ENCODE data around the gene ZNF396.

ZNF396 gene

DNA sequence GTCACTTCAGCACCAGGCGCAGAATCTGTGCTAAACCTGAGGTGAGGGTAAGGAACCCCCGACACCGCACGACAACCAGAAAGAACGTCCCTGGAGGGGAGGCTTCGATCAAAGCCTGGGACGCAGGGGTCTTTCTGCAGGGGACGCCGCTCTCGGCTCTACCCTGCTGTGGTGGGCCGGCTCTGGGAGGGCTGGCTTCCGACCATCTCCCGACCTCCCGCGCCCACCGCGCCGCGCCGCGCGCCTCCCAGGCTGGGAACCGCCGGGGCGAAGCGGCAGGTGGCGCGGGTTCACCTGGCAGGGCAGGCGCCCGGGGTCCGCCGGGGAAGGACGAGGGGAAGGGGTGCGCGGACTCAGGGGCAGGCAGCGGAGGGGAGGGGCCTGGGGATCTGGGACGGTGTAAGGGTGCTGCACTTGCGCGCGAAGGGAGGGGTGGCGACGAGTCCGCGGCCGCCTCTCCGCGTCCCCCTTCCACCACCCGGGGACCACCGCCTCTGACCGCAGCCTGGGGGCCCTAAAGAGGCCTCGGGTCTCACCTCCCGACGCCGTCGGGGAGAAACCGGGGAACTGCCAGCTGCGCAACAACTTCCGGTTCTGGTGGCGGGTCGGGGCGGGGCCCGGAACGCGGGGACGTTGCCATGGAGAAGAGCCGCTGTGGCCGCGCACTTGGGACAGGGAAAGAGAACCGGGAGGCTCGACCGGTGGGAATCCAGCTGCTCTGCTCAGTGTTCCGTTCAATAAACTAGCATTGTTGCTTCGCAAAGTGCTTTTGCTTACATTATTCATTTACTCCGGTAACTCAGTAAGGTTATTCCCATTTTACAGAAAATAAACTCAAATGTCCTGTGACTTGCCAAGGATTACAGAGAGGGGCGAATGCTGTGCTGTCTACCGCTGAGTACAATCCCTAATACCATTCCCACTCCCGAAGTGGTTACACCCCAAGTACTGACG is at the start of gene ZNF396:
Gene ZNF396 (minus strand): TSS at position 596 of the 954 bp plus-strand sequence. CDS start 3,045 bp downstream, outside the sequence.
- no peaks in the 10 kb centered on the region for H3K9me3 ChIP-seq (ENCODE audit: control insufficient read depth, insufficient read depth, low read depth, low read length)
- H3K4me3 ChIP-seq (ENCODE audit: low read depth, low read length), result peak within 1 kb of the TSS; percentile 93
- peaks cover 3% of the 10 kb centered on the region; the same call in 1 of the 2 replicates for H3K4me1 ChIP-seq (ENCODE audit: control insufficient read depth, insufficient read depth, low read length)
- H3K27me3 ChIP-seq (ENCODE audit: control insufficient read depth, insufficient read depth, low read length), result peaks cover 7% of the 10 kb centered on the region; the same call in 1 of the 2 replicates
- no peaks in the 10 kb centered on the region for H3K36me3 ChIP-seq (ENCODE audit: control insufficient read depth, insufficient read depth, low read length)
- H3K27ac ChIP-seq (ENCODE audit: low read depth, low read length), result no peak within 1 kb of the TSS
- peak within 1 kb of the TSS; percentile 66 for H3K9ac ChIP-seq (ENCODE audit: low read length)

DNA sequence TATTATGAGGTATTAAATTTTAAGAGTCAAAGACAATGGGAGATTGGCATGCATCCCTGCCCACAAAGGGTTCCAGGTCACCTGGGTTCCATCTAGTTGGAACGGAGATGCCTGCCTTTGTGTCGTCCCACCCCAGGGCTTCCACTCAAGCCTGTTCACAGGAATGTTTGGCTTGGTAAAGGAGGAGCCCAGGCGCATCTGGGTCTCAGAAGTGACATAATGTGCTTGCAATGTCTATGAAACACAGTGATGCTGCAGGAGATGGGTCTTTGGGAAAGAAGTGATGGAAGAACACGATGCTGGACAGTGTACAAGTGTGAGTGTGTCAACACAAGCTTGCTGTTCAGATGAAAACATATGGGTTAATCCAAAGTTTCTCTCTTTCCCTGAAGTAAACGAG is 49.6 kb upstream of the ZNF396 start:
- Histone ChIP-seq H3K4me3 (ENCODE audit: low read depth, low read length) (no peak overlapping the region), H3K9me3 (ENCODE audit: control insufficient read depth, insufficient read depth, low read depth, low read length) (no peaks in the 10 kb centered on the region), H3K27ac (ENCODE audit: low read depth, low read length) (no peak overlapping the region), H3K36me3 (ENCODE audit: control insufficient read depth, insufficient read depth, low read length) (no peaks in the 10 kb centered on the region), H3K4me1 (ENCODE audit: control insufficient read depth, insufficient read depth, low read length) (peaks cover 10% of the 10 kb centered on the region; the same call in 1 of the 2 replicates), H3K27me3 (ENCODE audit: control insufficient read depth, insufficient read depth, low read length) (no peaks in the 10 kb centered on the region), H3K9ac (ENCODE audit: low read length) (no peak overlapping the region)

DNA sequence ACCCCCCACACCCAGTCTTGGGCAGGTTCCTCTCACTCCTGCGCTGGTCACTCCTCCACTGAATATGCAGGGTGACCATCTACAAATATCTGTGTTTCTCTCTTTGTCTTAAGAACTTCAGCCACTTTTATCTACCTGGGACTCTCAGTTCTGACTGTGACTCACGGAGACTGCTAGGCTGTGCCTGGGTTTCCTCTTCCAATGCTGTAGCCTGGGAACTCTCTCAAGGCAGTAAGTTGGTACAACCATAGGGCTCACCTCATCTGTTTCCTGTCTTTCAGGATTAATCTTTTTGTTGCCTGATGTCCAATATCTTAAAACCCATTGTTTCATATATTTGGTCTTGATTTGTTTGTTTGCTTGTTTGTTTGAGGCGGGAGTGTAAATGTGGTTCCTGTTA is 47.2 kb upstream of the ZNF396 start:
- H3K4me1 ChIP-seq (ENCODE audit: control insufficient read depth, insufficient read depth, low read length), result peaks cover 10% of the 10 kb centered on the region; the same call in 1 of the 2 replicates
- 0 out of 2 replicates have a peak, but pooled peaks cover 3% of the 10 kb centered on the region for H3K9me3 ChIP-seq (ENCODE audit: control insufficient read depth, insufficient read depth, low read depth, low read length)
- H3K27ac ChIP-seq (ENCODE audit: low read depth, low read length), result no peak overlapping the region
- no peak overlapping the region for H3K4me3 ChIP-seq (ENCODE audit: low read depth, low read length)
- H3K9ac ChIP-seq (ENCODE audit: low read length), result no peak overlapping the region
- H3K27me3 ChIP-seq (ENCODE audit: control insufficient read depth, insufficient read depth, low read length), result no peaks in the 10 kb centered on the region
- H3K36me3 ChIP-seq (ENCODE audit: control insufficient read depth, insufficient read depth, low read length), result no peaks in the 10 kb centered on the region

DNA sequence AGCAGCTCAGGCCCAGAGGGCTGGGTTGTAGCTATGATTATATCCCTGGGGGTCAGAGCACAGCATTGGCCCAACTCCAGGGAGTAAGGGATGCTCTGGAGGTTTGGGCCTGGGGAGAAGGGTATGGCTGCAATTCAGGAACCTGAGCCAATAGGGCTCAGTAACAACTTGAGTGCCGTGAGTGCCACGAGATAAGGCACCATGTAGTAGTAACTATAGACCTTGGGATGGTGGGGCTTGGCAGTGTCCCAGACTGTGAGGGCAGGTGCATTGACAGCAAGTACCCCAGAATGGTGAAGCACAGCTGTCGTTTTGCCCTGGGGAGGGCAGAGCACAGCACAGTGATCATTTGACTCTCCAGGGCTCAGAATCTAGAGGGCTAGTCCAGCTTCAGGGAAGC is 45.1 kb upstream of the ZNF396 start:
- no peaks in the 10 kb centered on the region for H3K36me3 ChIP-seq (ENCODE audit: control insufficient read depth, insufficient read depth, low read length)
- H3K27ac ChIP-seq (ENCODE audit: low read depth, low read length), result no peak overlapping the region
- H3K4me1 ChIP-seq (ENCODE audit: control insufficient read depth, insufficient read depth, low read length), result peaks cover 10% of the 10 kb centered on the region; the same call in 1 of the 2 replicates
- no peaks in the 10 kb centered on the region for H3K27me3 ChIP-seq (ENCODE audit: control insufficient read depth, insufficient read depth, low read length)
- H3K9me3 ChIP-seq (ENCODE audit: control insufficient read depth, insufficient read depth, low read depth, low read length), result peaks cover 19% of the 10 kb centered on the region
- no peak overlapping the region for H3K9ac ChIP-seq (ENCODE audit: low read length)
- H3K4me3 ChIP-seq (ENCODE audit: low read depth, low read length), result no peak overlapping the region

DNA sequence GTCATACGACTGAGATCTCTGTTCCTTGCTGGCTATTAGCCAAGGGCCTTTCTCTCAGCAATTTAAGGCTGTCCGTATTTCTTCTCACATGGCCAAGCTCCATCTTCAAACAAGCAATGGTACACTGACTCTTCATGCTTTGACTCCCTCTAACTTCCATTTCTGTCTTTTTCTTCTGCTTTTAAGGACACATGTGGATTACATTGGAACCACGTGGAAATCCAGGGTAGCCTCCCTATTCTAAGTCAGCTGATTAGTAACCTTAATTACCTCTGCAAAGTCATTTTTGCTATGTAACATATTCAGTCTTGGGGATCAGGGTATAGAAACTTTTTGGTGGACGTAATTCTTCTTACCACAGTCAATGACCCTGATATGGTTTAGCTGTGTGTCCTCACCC is 41.5 kb upstream of the ZNF396 start:
- H3K36me3 ChIP-seq (ENCODE audit: control insufficient read depth, insufficient read depth, low read length), result no peaks in the 10 kb centered on the region

DNA sequence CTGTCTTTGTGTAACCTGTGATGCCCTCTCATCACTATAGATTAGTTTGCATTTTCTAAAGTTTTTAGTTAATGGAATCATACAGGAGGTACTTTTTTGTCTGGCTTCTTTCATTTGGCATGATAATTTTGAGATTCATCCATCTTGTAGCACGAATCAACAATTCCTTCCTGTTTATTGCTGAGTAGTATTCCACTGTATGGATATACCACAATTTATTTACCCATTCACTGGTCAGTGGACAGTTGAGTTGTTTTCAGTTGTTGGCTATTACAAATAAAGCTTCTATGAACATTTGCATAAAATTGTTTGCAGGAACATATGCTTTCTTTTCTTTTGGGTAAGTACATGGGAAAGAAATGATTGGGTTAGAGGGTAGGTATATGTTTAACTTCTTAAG is 40.1 kb upstream of the ZNF396 start:
- no peaks in the 10 kb centered on the region for H3K27me3 ChIP-seq (ENCODE audit: control insufficient read depth, insufficient read depth, low read length)
- H3K9me3 ChIP-seq (ENCODE audit: control insufficient read depth, insufficient read depth, low read depth, low read length), result peaks cover 23% of the 10 kb centered on the region
- no peak overlapping the region for H3K9ac ChIP-seq (ENCODE audit: low read length)
- no peak overlapping the region for H3K27ac ChIP-seq (ENCODE audit: low read depth, low read length)
- peaks cover 3% of the 10 kb centered on the region; the same call in 1 of the 2 replicates for H3K4me1 ChIP-seq (ENCODE audit: control insufficient read depth, insufficient read depth, low read length)
- H3K4me3 ChIP-seq (ENCODE audit: low read depth, low read length), result no peak overlapping the region
- no peaks in the 10 kb centered on the region for H3K36me3 ChIP-seq (ENCODE audit: control insufficient read depth, insufficient read depth, low read length)

More for the DNA sequence above, 41.5 kb upstream of the ZNF396 start:
- H3K27me3 ChIP-seq (ENCODE audit: control insufficient read depth, insufficient read depth, low read length), result no peaks in the 10 kb centered on the region
- no peak overlapping the region for H3K4me3 ChIP-seq (ENCODE audit: low read depth, low read length)
- peaks cover 23% of the 10 kb centered on the region for H3K9me3 ChIP-seq (ENCODE audit: control insufficient read depth, insufficient read depth, low read depth, low read length)
- 0 out of 2 replicates have a peak, but pooled peaks cover 4% of the 10 kb centered on the region for H3K4me1 ChIP-seq (ENCODE audit: control insufficient read depth, insufficient read depth, low read length)
- H3K27ac ChIP-seq (ENCODE audit: low read depth, low read length), result no peak overlapping the region
- H3K9ac ChIP-seq (ENCODE audit: low read length), result no peak overlapping the region

DNA sequence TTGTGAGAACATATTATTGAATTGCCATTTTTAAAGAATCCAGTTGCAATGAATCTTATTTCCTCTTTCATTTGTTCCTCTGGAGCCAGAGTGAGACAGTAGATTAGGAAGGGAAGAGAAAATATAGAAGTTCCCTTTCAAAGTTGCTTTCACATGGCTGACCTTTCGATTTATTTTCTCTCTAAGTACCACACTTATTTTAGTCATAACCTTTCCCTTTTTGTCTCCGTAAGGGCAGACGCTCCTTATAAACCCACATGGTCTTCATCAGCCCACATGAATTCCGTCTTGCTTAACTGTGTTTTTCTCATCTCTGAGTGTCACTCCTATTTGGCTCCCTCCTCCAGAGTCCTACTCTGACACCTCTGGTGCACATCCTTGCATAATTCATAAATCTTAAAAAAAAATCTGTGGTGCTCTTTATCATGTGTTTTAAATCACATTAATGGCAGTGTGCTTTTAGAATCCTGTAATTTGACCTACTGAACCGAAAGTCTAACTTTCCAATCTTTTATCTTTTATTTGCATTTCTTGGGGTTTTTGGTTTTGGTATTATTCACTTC is 38.5 kb upstream of the ZNF396 start:
- no peaks in the 10 kb centered on the region for H3K36me3 ChIP-seq (ENCODE audit: control insufficient read depth, insufficient read depth, low read length)
- H3K4me1 ChIP-seq (ENCODE audit: control insufficient read depth, insufficient read depth, low read length), result peaks cover 3% of the 10 kb centered on the region; the same call in 1 of the 2 replicates
- no peak overlapping the region for H3K27ac ChIP-seq (ENCODE audit: low read depth, low read length)
- H3K9ac ChIP-seq (ENCODE audit: low read length), result no peak overlapping the region
- H3K27me3 ChIP-seq (ENCODE audit: control insufficient read depth, insufficient read depth, low read length), result no peaks in the 10 kb centered on the region
- H3K4me3 ChIP-seq (ENCODE audit: low read depth, low read length), result no peak overlapping the region
- H3K9me3 ChIP-seq (ENCODE audit: control insufficient read depth, insufficient read depth, low read depth, low read length), result peaks cover 23% of the 10 kb centered on the region

DNA sequence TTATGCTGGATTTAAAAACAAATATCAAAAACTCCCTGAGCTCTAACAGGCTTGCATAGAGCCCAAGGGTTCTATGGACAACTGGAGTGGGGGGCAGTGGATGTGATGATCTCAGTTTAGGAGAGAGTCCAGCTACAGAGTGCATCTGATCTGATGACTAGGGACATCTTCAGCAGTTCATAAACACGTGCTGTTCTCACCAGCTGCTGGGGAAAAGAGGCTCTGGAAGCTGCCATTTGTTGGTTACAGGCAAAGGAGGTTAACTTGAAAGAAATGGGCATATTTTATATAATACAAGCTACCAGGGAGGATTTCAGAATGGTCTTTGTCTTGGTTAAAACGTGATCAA is 36.0 kb upstream of the ZNF396 start:
- no peaks in the 10 kb centered on the region for H3K27me3 ChIP-seq (ENCODE audit: control insufficient read depth, insufficient read depth, low read length)
- H3K27ac ChIP-seq (ENCODE audit: low read depth, low read length), result no peak overlapping the region
- no peaks in the 10 kb centered on the region for H3K36me3 ChIP-seq (ENCODE audit: control insufficient read depth, insufficient read depth, low read length)
- no peak overlapping the region for H3K4me3 ChIP-seq (ENCODE audit: low read depth, low read length)
- peaks cover 10% of the 10 kb centered on the region for H3K9me3 ChIP-seq (ENCODE audit: control insufficient read depth, insufficient read depth, low read depth, low read length)
- H3K4me1 ChIP-seq (ENCODE audit: control insufficient read depth, insufficient read depth, low read length), result peaks cover 3% of the 10 kb centered on the region; the same call in 1 of the 2 replicates
- no peak overlapping the region for H3K9ac ChIP-seq (ENCODE audit: low read length)

DNA sequence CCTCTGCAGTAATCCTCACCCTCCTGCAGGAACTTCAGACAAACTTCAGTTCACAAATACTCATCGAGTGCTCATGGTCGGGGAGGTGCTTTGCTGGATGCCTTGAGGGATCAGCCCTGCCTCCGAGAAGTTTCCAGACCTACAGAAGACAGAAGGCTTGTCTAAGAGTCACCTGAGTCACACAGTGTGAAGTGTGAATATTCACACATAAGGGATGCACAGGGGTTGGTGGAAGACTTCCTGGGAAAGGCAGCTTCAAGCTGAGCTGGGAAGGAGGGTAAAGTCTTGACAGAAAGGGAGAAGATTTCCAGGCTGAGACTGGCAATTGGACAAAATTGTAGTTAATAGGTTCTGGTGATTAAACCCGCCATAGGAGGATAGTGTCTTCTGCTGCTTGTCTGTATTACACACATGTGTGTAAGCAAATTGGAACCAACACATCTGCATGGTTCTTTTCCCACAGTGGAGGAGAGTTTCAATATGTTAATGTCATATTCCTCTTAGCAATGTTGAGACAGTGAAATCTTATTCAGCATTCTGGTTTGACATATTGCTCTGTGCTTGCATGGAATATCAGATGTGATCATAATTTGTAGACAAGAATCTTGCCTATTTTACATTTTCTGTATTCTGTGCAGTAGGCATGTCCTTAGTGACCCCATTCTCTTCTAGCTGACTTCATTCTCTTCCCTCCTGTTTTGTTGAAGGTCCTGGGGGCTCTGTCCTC is 34.7 kb upstream of the ZNF396 start:
- no peak overlapping the region for H3K27ac ChIP-seq (ENCODE audit: low read depth, low read length)
- H3K36me3 ChIP-seq (ENCODE audit: control insufficient read depth, insufficient read depth, low read length), result no peaks in the 10 kb centered on the region
- peaks cover 3% of the 10 kb centered on the region; the same call in 1 of the 2 replicates for H3K4me1 ChIP-seq (ENCODE audit: control insufficient read depth, insufficient read depth, low read length)
- H3K9ac ChIP-seq (ENCODE audit: low read length), result no peak overlapping the region
- no peak overlapping the region for H3K4me3 ChIP-seq (ENCODE audit: low read depth, low read length)
- H3K9me3 ChIP-seq (ENCODE audit: control insufficient read depth, insufficient read depth, low read depth, low read length), result no peaks in the 10 kb centered on the region
- no peaks in the 10 kb centered on the region for H3K27me3 ChIP-seq (ENCODE audit: control insufficient read depth, insufficient read depth, low read length)

DNA sequence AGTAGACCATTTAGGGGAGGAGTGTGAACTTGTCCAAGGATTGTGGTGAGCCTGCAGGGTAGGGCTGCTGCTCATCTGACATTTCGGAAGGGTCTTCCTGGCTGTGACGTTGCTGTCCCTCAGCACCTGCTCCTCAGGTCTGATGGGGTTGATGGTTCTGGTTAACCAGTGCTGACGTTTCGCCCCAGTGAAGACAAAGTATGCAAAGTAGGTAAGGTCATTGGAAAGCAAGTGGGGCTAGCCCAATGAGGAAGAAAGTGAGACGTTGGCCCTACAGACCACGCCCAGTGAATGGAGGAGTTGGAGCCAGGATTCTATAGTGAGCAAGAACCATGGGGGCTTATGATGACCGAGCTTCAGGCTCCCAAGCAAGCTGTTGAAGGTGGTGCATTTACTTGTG is 33.4 kb upstream of the ZNF396 start:
- H3K9ac ChIP-seq (ENCODE audit: low read length), result no peak overlapping the region

More for the DNA sequence above, 33.4 kb upstream of the ZNF396 start:
- no peak overlapping the region for H3K4me3 ChIP-seq (ENCODE audit: low read depth, low read length)
- no peak overlapping the region for H3K27ac ChIP-seq (ENCODE audit: low read depth, low read length)
- peaks cover 3% of the 10 kb centered on the region; the same call in 1 of the 2 replicates for H3K4me1 ChIP-seq (ENCODE audit: control insufficient read depth, insufficient read depth, low read length)
- no peaks in the 10 kb centered on the region for H3K36me3 ChIP-seq (ENCODE audit: control insufficient read depth, insufficient read depth, low read length)
- H3K9me3 ChIP-seq (ENCODE audit: control insufficient read depth, insufficient read depth, low read depth, low read length), result no peaks in the 10 kb centered on the region
- no peaks in the 10 kb centered on the region for H3K27me3 ChIP-seq (ENCODE audit: control insufficient read depth, insufficient read depth, low read length)
